Fibroblast of villous mesenchyme (primary cell): ENCODE results near the gene GBX1. TPM values are rescaled to one million over a fixed set of nuclear protein-coding genes. Genes with fewer than 3 reads are reported as not detected.

Source experiments
- DNase-seq: peaks from one replicate; pipeline ENCODE4 v3.0.0-alpha.2; 2010; ENCODE audit warnings: low read depth
- H3K4me3 ChIP-seq: 2 replicates; pipeline ENCODE4 v1.5.1; 2011; ENCODE audit warnings: low read depth, mild to moderate bottlenecking, low read length
- total RNA-seq: library from RNA; depleted of rRNA; stranded (reverse); fragments of >200 nt; gene quantifications from 2 replicates; pipeline ENCODE4 v1.2.3, GENCODE V29; 2012
- TF ChIP-seq, protein P1 (sequence below): IDR thresholded peaks from 2 replicates; pipeline ENCODE4 v1.5.1; 2012; ENCODE audit warnings: low read depth, mild to moderate bottlenecking, low read length; ENCODE audit not compliant: insufficient read depth

The GBX1 gene
- total RNA-seq, 1 donor = not detected

DNA sequence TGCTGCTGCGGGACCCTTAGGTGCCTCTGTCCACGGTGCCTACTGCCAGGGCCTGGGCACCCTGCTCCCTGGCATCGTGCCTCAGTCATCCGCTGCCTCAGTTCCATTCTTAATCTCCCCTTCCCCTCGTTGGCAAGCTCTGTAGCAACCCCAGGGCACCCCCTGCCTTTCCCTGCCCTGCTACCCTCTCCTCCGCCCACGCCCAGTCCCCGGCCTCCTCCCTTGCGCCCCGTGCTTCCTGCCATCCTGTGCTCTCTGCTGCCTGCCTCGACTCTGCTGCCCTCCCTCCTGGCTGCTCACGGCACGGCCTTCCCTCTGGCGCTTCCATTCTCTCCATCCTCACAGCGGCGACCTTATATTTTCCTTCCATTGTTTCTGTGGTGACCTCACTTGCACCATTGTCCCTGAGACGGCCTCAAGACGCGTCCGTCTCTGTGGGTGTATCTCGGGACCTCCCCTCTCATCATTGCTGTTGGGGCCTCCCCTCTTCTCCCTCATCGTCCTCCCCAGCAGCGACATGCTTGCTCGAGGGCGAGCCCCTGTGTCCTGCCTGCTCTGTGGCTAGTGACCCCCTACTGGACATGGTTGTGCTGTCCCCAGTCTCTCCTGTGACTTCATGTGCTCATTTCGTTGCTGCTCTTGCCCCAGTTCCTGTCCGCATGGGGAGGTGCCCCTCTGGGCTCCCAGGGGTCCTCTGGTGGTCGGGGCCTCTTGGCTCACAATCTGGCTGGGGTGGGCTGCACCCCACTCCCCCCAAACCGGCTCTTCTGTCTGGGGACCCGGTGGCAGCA, 45.9 kb downstream of the GBX1 start:
- DNase-seq = no peak
- TF ChIP-seq, protein P1, sequence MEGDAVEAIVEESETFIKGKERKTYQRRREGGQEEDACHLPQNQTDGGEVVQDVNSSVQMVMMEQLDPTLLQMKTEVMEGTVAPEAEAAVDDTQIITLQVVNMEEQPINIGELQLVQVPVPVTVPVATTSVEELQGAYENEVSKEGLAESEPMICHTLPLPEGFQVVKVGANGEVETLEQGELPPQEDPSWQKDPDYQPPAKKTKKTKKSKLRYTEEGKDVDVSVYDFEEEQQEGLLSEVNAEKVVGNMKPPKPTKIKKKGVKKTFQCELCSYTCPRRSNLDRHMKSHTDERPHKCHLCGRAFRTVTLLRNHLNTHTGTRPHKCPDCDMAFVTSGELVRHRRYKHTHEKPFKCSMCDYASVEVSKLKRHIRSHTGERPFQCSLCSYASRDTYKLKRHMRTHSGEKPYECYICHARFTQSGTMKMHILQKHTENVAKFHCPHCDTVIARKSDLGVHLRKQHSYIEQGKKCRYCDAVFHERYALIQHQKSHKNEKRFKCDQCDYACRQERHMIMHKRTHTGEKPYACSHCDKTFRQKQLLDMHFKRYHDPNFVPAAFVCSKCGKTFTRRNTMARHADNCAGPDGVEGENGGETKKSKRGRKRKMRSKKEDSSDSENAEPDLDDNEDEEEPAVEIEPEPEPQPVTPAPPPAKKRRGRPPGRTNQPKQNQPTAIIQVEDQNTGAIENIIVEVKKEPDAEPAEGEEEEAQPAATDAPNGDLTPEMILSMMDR = no peak
- H3K4me3 ChIP-seq = no peak overlapping the region

DNA sequence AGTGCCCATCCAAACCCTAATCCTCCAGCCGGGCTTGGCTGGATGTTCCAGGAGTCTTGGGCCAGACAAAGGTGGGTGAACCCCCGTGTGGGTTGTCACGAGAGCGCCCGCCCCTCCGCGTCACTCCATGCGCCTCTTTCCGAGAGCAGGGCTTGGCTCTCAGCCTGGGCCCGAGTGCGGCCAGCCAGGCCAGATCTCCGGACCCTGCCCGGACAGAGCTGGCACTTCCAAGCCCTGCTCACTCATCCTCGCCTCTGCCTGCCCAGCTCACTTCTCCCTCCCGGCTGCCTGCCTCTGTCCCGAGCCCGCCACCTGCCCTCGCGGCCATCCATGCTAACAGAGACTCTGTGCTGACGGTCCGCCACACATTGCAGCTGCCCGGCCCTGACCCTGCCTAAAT, 46.6 kb downstream of the GBX1 start:
- H3K4me3 ChIP-seq = no peak overlapping the region
- TF ChIP-seq, protein P1 = no peak
- no peak for DNase-seq

DNA sequence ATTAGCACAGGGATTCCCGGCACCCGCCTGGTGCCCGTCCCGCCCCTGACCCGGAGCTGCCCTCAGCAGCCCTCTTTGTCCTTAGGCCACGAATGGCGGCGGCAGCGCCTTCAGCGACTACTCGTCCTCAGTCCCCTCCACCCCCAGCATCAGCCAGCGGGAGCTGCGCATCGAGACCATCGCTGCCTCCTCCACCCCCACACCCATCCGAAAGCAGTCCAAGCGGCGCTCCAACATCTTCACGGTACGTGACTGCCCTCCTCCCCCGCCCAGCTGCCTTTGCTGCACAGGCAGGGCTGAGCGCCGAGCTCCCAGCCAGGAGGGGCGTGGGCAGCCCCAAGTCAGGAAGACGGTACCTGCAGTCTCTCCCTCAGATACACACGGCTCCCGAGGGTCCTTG, 47.6 kb downstream of the GBX1 start:
- TF ChIP-seq, protein P1 = no peak
- no peak for DNase-seq
- H3K4me3 ChIP-seq = no peak overlapping the region

DNA sequence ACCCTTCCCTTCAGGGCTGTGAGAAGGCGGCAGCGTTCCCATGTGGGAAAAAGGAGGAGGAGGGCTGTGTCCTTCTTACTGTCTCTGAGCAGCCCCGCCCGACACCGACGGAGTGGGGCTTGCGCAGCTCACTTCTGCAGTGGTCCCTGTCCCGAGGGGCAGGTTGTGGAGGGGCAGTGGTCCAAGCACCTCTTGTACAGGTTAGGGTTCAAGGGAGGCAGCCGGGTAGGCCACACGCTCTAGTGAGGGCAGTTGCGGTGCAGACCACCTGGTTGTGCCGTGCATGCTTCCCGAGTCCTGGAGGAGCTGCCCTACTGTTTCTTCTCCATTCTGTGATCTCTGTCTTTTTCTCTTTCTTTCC, 48.5 kb downstream of the GBX1 start:
- TF ChIP-seq, protein P1 = no peak
- no peak overlapping the region for H3K4me3 ChIP-seq
- DNase-seq = no peak

DNA sequence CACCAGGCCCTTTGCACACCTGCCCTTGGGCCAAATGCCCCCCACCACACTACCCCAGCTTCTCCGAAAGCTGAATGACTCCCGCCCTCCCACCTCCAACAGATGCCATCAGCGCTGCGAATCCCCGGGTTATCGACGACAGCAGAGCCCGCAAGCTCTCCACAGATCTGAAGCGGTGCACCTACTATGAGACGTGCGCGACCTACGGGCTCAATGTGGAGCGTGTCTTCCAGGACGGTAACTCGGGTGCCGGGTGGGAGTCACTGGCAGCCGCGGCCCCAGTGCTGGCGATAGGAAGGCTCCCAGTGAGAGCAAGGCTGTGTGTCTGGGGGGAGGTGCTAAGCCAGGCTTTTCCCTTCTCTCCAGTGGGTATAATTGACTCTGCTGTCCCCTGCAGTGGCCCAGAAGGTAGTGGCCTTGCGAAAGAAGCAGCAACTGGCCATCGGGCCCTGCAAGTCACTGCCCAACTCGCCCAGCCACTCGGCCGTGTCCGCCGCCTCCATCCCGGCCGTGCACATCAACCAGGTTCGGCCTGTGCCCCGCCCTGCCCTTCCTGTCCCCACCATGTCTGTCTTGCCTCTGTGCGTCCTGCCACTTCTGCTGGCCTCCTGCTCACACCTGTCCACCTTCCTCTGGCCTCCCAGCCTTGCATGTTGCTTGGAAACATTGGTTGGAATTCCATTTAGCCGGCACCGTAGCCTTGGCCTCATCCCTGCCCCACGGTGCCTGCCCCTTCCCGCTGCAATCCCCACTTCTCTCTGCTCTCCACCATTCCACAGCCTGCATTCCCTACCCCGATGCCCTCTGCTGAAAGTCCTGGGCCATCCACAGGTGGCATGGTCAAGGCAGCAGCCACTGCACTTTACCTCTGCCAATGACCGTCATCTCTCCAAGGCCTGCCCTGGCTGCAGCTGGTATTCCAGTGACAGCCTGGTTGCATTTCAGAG, 49.1 kb downstream of the GBX1 start:
- H3K4me3 ChIP-seq = no peak overlapping the region
- TF ChIP-seq, protein P1 = no peak
- no peak for DNase-seq

DNA sequence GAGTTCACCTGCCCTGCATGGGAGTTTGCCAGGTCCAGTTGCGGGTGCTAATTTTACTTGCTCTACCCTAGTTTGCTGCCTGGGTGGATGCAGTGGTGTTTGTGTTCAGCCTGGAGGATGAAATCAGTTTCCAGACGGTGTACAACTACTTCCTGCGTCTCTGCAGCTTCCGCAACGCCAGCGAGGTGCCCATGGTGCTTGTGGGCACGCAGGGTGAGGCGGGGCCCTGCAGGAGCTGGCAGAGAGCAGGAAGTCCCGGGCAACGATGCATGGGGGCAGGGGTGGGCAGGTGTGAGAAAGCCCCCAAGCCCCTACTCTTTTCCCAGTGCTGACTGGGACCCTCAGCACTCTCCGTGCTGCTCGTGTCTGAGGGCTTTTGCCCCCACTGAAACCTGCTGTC, 49.9 kb downstream of the GBX1 start:
- no peak overlapping the region for H3K4me3 ChIP-seq
- TF ChIP-seq, protein P1 = no peak
- no peak for DNase-seq
